Peyer's patch (tissue), 4 donors: ENCODE data around the gene SHC4.

ENCODE experiments used
- CTCF ChIP-seq, 6 experiments: fragments of 450-650 bp in 4 of 6; fragments of 200-600 bp in 2 of 6; sonication (generic) in 1 of 6; IDR thresholded peaks; one replicate each; pipeline ENCODE4 v1.5.1; 2017 to 2019; ENCODE audit warnings: antibody characterized with exemption in 6 of 6, mild to moderate bottlenecking in 3 of 6, moderate library complexity in 1 of 6
- POLR2A ChIP-seq, 2 donors: fragments of 450-650 bp; IDR thresholded peaks; one replicate each; pipeline ENCODE4 v1.5.1; 2017; ENCODE audit warnings: antibody characterized with exemption in 2 of 2, mild to moderate bottlenecking in 2 of 2, moderate library complexity in 2 of 2

GRCh38 chr15:48890375-48890972 lies 73.2 kb downstream of the SHC4 start:
- no peak for TF ChIP-seq CTCF (IDR thresholded peaks at IDR 0.05)
- no peak for TF ChIP-seq POLR2A (IDR thresholded peaks at IDR 0.05)
